SK-N-SH treated with all-trans-retinoic acid at 6 μM for 48 hours (cell line): Measurements from ENCODE around the gene C9.

Experiments
- ATAC-seq: fragments of 200-7000 bp; cut with Tn5 transposase; 3 replicates; pipeline ENCODE4 v1.9.1; 2020; ENCODE audit warnings: mild to moderate bottlenecking, moderate library complexity
- ARNTL ChIP-seq: fragments of 450-650 bp; formaldehyde crosslinking; IDR thresholded peaks from 2 replicates; pipeline ENCODE4 v1.5.0; 2020; ENCODE audit warnings: low read depth, mild to moderate bottlenecking, moderate library complexity, borderline replicate concordance
- BACH2 ChIP-seq: fragments of 250-450 bp; sonication (Bioruptor Pico); IDR thresholded peaks from 2 replicates; pipeline ENCODE4 v1.9.0; 2021; ENCODE audit warnings: mild to moderate bottlenecking, borderline replicate concordance
- CSDC2 ChIP-seq: fragments of 250-450 bp; sonication (Bioruptor Pico); IDR thresholded peaks from 2 replicates; pipeline ENCODE4 v1.5.0; 2020; ENCODE audit warnings: mild to moderate bottlenecking, moderate library complexity
- ESRRG ChIP-seq: fragments of 250-450 bp; sonication (Bioruptor Pico); IDR thresholded peaks from 2 replicates; pipeline ENCODE4 v1.6.1; 2021; ENCODE audit warnings: mild to moderate bottlenecking
- GLIS3 ChIP-seq: fragments of 250-450 bp; sonication (Bioruptor Pico); IDR thresholded peaks from 2 replicates; pipeline ENCODE4 v1.5.0; 2020; ENCODE audit warnings: mild to moderate bottlenecking, moderate library complexity
- ISL1 ChIP-seq: fragments of 250-450 bp; sonication (Bioruptor Pico); IDR thresholded peaks from 2 replicates; pipeline ENCODE4 v2.1.2; 2022; ENCODE audit warnings: mild to moderate bottlenecking, moderate library complexity
- PATZ1 ChIP-seq: fragments of 250-450 bp; sonication (Bioruptor Pico); IDR thresholded peaks from 2 replicates; pipeline ENCODE4 v1.8.0; 2020; ENCODE audit warnings: mild to moderate bottlenecking, moderate library complexity, borderline replicate concordance
- PPARA ChIP-seq: fragments of 250-450 bp; sonication (Bioruptor Pico); IDR thresholded peaks from 2 replicates; pipeline ENCODE4 v1.5.0; 2020; ENCODE audit warnings: mild to moderate bottlenecking, borderline replicate concordance
- RARB ChIP-seq: fragments of 250-450 bp; sonication (Bioruptor Pico); IDR thresholded peaks from 2 replicates; pipeline ENCODE4 v1.8.0; 2021; ENCODE audit warnings: mild to moderate bottlenecking, moderate library complexity
- SNAI2 ChIP-seq: fragments of 250-450 bp; sonication (Bioruptor Pico); IDR thresholded peaks from 2 replicates; pipeline ENCODE4 v1.5.0; 2020; ENCODE audit warnings: mild to moderate bottlenecking, moderate library complexity
- TCF4 ChIP-seq: fragments of 250-450 bp; sonication (Bioruptor Pico); IDR thresholded peaks from 2 replicates; pipeline ENCODE4 v1.8.0; 2021; ENCODE audit warnings: mild to moderate bottlenecking, moderate library complexity, borderline replicate concordance
- TOX ChIP-seq: fragments of 250-450 bp; sonication (Bioruptor Pico); IDR thresholded peaks from 2 replicates; pipeline ENCODE4 v1.8.0; 2021; ENCODE audit warnings: mild to moderate bottlenecking, moderate library complexity, borderline replicate concordance
- ZC3H10 ChIP-seq: fragments of 250-450 bp; sonication (Bioruptor Pico); IDR thresholded peaks from 2 replicates; pipeline ENCODE4 v1.5.1; 2021; ENCODE audit warnings: mild to moderate bottlenecking, moderate library complexity
- ZFP3 ChIP-seq: fragments of 250-450 bp; sonication (Bioruptor Pico); IDR thresholded peaks from 2 replicates; pipeline ENCODE4 v1.5.0; 2020; ENCODE audit warnings: mild to moderate bottlenecking, moderate library complexity
- ZFP30 ChIP-seq: fragments of 450-650 bp; formaldehyde crosslinking; IDR thresholded peaks from 2 replicates; pipeline ENCODE4 v1.5.0; 2022; ENCODE audit warnings: mild to moderate bottlenecking, moderate library complexity
- ZNF565 ChIP-seq: fragments of 450-650 bp; formaldehyde crosslinking; conservative IDR thresholded peaks from 2 replicates; pipeline ENCODE4 v1.5.0; 2020; ENCODE audit warnings: low read depth, mild to moderate bottlenecking, moderate library complexity
- ZNF70 ChIP-seq: fragments of 450-650 bp; formaldehyde crosslinking; IDR thresholded peaks from 2 replicates; pipeline ENCODE4 v1.5.0; 2020; ENCODE audit warnings: mild to moderate bottlenecking, moderate library complexity
- ZNF8 ChIP-seq: fragments of 450-650 bp; formaldehyde crosslinking; IDR thresholded peaks from 2 replicates; pipeline ENCODE4 v1.5.0; 2020; ENCODE audit warnings: mild to moderate bottlenecking, moderate library complexity
- TF ChIP-seq, protein P1 (sequence below): fragments of 250-450 bp; sonication (Bioruptor Pico); IDR thresholded peaks from 2 replicates; pipeline ENCODE4 v1.5.1; 2020; ENCODE audit warnings: low read depth, mild to moderate bottlenecking, moderate library complexity
- TF ChIP-seq, protein P2 (sequence below): fragments of 250-450 bp; sonication (Bioruptor Pico); IDR thresholded peaks from 2 replicates; pipeline ENCODE4 v1.5.1; 2021; ENCODE audit warnings: mild to moderate bottlenecking, moderate library complexity

The C9 gene

DNA sequence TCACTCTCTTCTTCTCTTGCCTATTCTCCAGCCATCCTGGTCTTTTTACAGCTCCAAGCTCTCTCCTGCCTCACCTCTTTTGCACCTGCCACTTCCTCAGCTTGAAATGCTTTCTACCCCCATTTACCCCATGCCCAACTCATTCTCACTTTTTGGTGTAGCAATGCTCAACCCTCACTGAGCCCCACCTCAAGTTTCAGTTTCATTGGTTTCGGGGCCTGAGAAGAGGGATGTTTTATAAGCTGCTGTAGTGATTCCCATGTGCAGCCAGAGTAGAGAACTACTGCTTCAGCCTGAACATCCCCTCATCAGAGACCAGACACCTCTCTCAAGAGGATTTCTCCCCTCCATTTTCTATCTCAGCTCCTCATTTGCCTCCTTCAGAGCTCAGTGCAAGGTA, 99.8 kb downstream of the C9 start:
- no peak for TF ChIP-seq ZFP3 (CRISPR knock-in tag)
- TF ChIP-seq RARB = no peak
- no peak for TF ChIP-seq GLIS3 (CRISPR knock-in tag)
- no peak for TF ChIP-seq ZNF8 (CRISPR knock-in tag)
- TF ChIP-seq, protein P1, sequence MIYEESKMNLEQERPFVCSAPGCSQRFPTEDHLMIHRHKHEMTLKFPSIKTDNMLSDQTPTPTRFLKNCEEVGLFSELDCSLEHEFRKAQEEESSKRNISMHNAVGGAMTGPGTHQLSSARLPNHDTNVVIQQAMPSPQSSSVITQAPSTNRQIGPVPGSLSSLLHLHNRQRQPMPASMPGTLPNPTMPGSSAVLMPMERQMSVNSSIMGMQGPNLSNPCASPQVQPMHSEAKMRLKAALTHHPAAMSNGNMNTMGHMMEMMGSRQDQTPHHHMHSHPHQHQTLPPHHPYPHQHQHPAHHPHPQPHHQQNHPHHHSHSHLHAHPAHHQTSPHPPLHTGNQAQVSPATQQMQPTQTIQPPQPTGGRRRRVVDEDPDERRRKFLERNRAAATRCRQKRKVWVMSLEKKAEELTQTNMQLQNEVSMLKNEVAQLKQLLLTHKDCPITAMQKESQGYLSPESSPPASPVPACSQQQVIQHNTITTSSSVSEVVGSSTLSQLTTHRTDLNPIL (CRISPR knock-in tag) = no peak
- TF ChIP-seq TCF4 (CRISPR knock-in tag) = no peak
- TF ChIP-seq PPARA = no peak
- no peak for TF ChIP-seq ZNF565 (CRISPR knock-in tag)
- no peak for TF ChIP-seq PATZ1 (CRISPR knock-in tag)
- ATAC-seq = no peak

GRCh38 chr5:39262981-39263380, 101.3 kb downstream of the C9 start:
- no peak for ATAC-seq
- TF ChIP-seq TCF4 (CRISPR knock-in tag) (no peak), ZC3H10 (CRISPR knock-in tag) (no peak), GLIS3 (CRISPR knock-in tag) (no peak), SNAI2 (CRISPR knock-in tag) (no peak), BACH2 (CRISPR knock-in tag) (no peak), ESRRG (CRISPR knock-in tag) (no peak), ZNF70 (CRISPR knock-in tag) (no peak), ARNTL (CRISPR knock-in tag) (no peak), PPARA (no peak), PATZ1 (CRISPR knock-in tag) (no peak), RARB (no peak), ISL1 (CRISPR knock-in tag) (no peak), ZFP30 (CRISPR knock-in tag) (no peak), CSDC2 (no peak), TOX (no peak), ZNF8 (CRISPR knock-in tag) (no peak)
- TF ChIP-seq, protein P2, sequence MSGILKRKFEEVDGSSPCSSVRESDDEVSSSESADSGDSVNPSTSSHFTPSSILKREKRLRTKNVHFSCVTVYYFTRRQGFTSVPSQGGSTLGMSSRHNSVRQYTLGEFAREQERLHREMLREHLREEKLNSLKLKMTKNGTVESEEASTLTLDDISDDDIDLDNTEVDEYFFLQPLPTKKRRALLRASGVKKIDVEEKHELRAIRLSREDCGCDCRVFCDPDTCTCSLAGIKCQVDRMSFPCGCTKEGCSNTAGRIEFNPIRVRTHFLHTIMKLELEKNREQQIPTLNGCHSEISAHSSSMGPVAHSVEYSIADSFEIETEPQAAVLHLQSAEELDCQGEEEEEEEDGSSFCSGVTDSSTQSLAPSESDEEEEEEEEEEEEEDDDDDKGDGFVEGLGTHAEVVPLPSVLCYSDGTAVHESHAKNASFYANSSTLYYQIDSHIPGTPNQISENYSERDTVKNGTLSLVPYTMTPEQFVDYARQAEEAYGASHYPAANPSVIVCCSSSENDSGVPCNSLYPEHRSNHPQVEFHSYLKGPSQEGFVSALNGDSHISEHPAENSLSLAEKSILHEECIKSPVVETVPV (CRISPR knock-in tag) = no peak
- TF ChIP-seq, protein P1 (CRISPR knock-in tag) = no peak

- TF ChIP-seq ZNF565 (CRISPR knock-in tag) = no peak
- TF ChIP-seq TOX = no peak
- no peak for ATAC-seq
Measured at GRCh38 chr5:39260095-39260494, 104.2 kb downstream of the C9 start.

- no peak for ATAC-seq
- TF ChIP-seq PPARA = no peak
Measured at GRCh38 chr5:39257554-39257953, 106.7 kb downstream of the C9 start.
